NCI-H2196 treated with DMSO at 0.1 percent for 48 hours (cell line): ENCODE data around the gene PLEKHJ1.

Source experiments
- DNase-seq: peaks from one replicate; lab custom pipeline; 2025; ENCODE audit not compliant: unreplicated experiment; lab: John Stamatoyannopoulos, UW

PLEKHJ1 gene

DNA sequence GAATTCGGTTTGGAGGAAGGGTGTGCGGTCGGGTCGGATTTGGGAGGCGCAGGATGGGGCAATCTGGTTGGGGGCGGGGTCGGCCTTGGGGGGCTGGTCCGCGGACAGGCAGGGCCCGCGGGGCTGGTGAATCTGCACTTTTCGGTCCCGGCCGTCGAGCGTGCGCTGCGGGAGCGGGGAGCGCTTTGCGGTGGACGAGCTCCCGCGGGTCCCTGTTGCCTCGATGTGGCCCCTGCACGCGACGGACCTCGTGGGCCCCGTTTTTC is 34.0 kb upstream of the PLEKHJ1 start:
- no peak for DNase-seq

- peak; percentile 96 for DNase-seq
Observed at GRCh38 chr19:2269244-2270156, 33.4 kb upstream of the PLEKHJ1 start.

DNA sequence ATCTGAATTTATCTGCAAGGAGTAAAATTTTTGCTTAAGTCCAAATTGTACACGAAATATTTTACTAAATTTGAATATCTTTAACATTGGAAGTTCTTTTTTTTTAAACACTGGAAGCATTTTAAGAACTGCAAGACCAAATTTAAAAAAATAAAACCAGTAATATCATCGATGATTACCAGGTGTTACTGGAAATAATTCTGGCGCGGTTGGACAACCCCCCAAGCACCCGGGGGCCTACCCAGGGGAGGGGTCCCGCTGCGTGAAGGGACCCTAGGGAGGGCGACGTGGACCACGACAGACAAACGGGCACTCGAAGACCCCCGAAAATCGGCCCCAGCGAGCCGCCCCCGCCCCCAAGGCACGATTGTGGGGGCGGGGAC is 32.7 kb upstream of the PLEKHJ1 start:
- DNase-seq: no peak

GRCh38 chr19:2268480-2268830 is 32.3 kb upstream of the PLEKHJ1 start:
- DNase-seq: no peak

DNA sequence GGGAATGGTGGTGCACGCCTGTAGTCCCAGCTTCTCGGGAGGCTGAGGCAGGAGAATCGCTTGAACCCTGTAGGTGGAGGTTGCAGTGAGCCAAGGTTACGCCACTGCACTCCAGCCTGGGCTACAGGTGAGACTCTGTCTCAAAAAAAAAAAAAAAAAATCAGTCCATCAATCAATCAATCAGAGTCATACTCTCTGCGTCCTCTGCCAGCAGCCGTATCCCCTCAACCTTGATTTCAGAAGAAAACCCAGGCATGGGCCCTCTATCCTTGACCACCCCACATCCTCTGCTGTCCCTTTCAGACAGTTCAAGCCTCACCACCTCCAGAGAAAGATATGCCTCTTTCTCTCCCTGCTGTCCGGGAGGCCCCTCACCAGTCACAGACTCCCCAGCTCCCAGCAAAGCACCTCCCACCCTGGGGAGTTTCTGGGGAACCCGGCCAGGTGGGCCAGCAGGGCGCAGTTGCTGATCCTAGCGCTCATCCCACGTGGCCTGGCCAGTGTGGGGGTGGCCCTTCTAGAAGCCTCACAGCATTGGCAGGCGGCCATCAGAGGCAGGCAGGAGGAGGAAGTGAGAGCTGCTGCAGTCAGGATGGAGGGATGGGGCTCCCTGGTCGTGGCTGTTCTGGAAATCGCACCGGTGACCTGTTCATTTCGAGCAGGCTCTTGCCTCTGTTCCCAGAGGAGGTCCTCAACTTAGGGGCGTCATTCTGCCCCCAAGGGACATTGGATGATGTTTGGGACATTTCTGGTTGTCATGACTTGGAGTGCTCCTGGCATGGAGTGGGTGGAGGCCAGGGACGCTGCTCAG is 30.3 kb upstream of the PLEKHJ1 start:
- DNase-seq: peak; percentile 55

DNA sequence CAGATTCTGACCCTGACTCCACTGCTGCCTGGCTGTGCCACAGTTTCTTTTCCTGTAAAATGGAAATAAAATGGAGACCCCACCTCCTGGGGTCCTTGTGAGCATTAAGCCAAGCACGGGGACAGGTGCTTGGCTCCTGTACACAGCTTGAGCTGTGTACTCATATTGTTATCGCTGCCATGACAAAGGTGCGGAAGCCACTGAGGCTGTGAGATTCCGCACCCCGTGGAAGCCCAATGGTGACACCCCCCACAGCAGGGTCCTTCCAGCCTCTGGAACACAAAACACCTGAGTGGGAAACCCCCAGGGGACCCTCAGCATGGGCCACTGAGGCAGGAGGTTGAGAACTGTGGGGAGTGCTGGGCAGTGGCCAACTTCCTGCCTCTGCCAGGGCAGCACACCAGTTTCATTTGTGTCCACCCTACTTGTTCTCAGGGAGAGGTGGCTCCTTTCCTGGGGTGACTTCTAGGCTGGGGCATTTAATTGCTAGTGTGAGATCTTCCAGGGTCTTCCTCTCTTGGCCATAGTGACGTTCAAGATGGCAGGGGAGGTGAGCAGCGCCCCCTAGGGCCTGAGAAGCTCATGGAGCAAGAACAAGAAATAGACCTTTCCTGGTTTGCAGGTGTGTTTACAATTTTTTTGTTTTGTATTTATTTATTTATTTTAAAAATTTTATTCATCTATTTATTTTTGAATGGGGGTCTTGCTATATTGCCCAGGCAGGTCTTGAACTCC is 25.5 kb upstream of the PLEKHJ1 start:
- DNase-seq: no peak

GRCh38 chr19:2260341-2260805 is 24.2 kb upstream of the PLEKHJ1 start:
- DNase-seq: no peak

- DNase-seq: no peak
Observed at GRCh38 chr19:2259336-2259735, 23.2 kb upstream of the PLEKHJ1 start.

- no peak for DNase-seq
Observed at GRCh38 chr19:2255982-2256685, 20.0 kb upstream of the PLEKHJ1 start, which contains the start of gene JSRP1. JSRP1 (minus strand) TSS chr19:2256417; CDS start chr19:2255314, 1,103 bp downstream.

DNA sequence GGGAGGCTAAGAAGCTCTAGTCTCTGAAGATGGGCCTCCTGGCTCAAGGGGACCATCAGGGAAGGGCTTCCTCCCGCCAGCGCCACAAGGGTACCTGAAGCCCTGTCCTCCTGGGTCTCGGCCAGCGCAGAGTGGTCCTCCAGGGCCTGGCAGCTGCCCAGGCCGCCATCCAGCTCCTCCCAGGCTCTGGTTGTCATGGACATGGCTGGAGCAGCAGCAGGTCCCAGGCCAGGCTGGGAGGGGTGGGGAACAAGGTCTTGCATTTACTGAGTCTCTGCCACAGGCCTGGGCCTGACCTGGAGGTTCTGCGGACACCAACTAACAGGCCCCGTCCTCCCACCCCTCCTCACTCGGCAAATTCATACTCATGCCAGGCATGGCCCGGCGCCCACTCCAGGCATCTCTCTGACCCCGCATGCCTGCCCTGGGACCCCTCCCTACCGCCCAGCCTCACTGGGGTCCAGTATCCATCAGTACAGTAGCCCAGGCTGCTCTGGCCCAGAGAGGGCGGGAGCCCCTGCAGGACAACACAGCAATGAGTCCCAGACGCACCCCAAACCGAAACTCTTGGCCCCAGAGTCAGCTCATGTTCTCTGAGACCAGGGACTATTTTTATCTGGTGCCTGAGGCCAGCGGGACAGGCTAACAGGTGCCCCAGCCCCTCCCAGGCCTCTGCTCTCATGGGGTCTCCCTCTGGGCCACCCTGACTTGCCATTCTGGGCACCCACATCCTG is 19.1 kb upstream of the PLEKHJ1 start:
- no peak for DNase-seq

DNA sequence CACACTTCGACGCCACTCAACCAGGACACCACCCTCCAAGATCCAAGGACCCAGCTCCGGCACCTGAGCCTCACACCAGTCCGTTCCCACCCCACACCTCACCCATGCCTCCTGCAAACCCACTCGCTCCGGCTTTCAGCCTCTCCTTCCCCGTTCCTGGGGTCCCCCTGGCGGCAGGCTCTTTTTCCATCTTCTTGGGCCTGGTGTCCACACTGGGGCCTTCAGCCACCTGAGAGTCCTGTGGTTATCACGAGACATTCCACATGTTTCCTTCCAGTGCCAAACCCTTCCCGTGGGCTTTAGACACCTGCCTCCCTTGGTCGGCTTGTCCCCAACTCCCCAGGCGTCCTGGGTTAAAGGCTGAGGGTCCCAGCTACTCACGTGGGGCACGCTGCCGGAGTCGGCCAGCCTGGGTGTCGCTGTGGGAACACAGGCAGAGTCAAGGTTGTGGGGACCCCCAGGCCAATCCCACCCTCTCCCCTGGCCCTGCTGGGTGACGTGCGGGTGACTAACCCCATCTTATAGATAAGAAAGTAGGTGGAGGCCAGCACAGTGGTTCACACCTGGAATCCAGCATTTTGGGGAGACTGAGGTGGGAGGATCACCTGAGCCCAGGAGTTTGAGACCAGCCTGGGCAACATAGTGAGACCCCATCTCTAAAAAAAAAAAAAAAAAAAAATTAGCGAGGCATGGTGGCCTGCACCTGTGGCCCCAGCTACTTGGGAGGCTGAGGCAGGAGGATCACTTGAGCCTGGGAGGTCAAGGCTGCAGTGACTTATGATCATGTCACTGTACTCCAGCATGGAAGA is 18.1 kb upstream of the PLEKHJ1 start:
- DNase-seq: no peak

- DNase-seq: no peak
Observed at GRCh38 chr19:2253106-2254063, 17.3 kb upstream of the PLEKHJ1 start.

DNA sequence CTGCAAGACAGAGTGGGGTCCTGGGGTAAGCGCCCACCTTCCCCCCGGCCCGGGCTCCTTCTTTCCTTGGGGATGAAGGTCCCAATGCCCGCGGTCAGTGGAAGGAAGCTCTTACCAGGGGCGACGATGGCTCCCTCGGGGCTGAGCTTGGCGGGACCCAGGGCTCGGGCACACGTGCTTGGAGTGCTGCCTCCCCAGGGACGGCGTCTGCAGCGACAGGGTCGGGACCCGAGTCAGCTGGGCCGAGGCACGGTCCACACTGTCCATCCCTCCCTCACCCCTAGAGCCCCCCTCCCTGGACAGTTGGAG is 16.6 kb upstream of the PLEKHJ1 start:
- DNase-seq: no peak

DNA sequence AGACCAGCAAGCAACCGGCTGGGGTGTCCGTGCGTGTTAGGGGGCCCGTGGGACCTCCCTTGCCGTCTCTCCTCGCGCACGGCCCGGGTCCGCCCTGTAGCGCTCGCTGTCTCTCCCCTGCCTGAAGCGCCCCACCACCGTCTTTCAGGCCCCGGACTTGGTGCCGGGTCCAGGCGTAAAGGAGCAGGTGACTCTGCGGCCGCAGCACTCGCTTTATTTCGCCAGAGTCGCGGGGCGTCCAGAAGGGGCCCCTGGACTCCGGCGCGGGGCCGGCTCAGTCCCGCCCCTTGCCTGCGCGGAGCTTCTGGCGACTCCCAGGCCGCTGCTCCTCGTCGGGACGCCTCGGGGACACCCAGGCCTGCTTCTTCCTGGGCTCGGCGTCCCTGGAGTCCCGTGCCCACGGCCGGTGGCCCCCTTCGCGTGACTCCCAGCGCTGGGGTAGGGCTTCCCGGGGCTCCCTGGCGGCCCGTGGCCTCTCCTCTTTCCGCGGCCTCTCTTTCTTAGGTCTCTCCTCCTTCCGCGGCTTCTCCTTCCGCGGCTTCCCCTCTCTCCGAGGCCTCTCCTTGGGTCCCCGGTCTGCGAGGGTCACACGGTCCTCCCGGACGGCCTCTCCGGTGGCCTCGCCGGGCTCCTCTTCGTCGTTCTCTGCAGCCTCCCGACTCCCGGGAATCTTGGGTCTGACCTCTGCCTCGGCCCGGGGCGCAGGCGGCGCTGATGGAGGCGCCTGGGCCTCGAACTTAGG is 16.1 kb upstream of the PLEKHJ1 start:
- no peak for DNase-seq

GRCh38 chr19:2251106-2252054 is 15.3 kb upstream of the PLEKHJ1 start:
- no peak for DNase-seq

DNA sequence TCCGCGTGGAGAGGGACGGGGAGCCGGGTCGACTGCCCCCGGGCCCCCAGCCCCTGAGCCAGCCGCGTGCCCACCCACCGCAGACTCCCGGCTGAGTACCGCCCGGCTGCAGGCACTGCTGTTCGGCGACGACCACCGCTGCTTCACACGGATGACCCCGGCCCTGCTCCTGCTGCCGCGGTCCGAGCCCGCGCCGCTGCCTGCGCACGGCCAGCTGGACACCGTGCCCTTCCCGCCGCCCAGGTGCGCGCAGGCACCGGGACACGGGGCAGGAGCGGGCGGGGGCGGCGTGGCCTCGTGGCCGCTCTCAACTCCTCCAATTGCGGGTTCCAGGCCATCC is 14.6 kb upstream of the PLEKHJ1 start:
- no peak for DNase-seq
